HCT116 (cell line): ENCODE data around the gene NFIA. TPM values are rescaled to one million over a fixed set of nuclear protein-coding genes. Genes with fewer than 3 reads are reported as not detected.

Experiments
- ATAC-seq: fragments of 200-7000 bp; cut with Tn5 transposase; 2 replicates; pipeline ENCODE4 v1.9.1; 2020; ENCODE audit warnings: mild to moderate bottlenecking, moderate library complexity
- BruUV-seq: library from RNA; stranded (reverse); fragments of 400-500 nt; replicated peaks from 2 replicates; lab custom pipeline; 2021; lab: Mats Ljungman, UMichigan
- CTCF ChIA-PET: fragments of 300-600 bp; sonication (Branson Sonifier 250); formaldehyde crosslinking; loops from one replicate; lab custom pipeline; 2021; ENCODE audit warnings: antibody characterized with exemption; lab: Charles Lee
- POLR2A ChIA-PET: fragments of 300-600, 350-600 bp; sonication (Branson Sonifier 250); formaldehyde crosslinking; loops from one replicate; lab custom pipeline; 2021; ENCODE audit warnings: antibody characterized with exemption; lab: Charles Lee
- RAD21 ChIA-PET, 2 experiments: fragments of 300-600 bp; sonication (Branson Sonifier 250); formaldehyde crosslinking; loops; one replicate each; lab custom pipeline; 2023; ENCODE audit warnings: low total read pairs in 2 of 2; ENCODE audit not compliant: uncharacterized antibody in 2 of 2, unreplicated experiment in 2 of 2, low non-redundant PET in 1 of 2; lab: Charles Lee
- DNase-seq: peaks from one replicate; pipeline ENCODE4 v3.0.0-alpha.2; 2010; ENCODE audit warnings: low read depth, low spot score
- H2AFZ ChIP-seq: fragments of 200-600 bp; shearing (Covaris generic), sonication (generic); 2 replicates; pipeline ENCODE4 v1.6.1; 2017; ENCODE audit warnings: low read depth, mixed run types, mixed read lengths, antibody characterized with exemption, low read length; ENCODE audit not compliant: poor library complexity, severe bottlenecking
- H3K27ac ChIP-seq: 2 replicates; pipeline ENCODE4 v1.5.1; 2012; ENCODE audit warnings: low read depth, low read length
- H3K27me3 ChIP-seq: fragments of 200-600 bp; sonication (generic); 2 replicates; pipeline ENCODE4 v1.6.1; 2016; ENCODE audit warnings: mixed run types, low read length, mixed read lengths; ENCODE audit not compliant: insufficient read depth
- H3K36me3 ChIP-seq, 2 experiments: fragments of 200-500 bp in 1 of 2; fragments of 200-600 bp in 1 of 2; sonication (Bioruptor generic) in 1 of 2; sonication (generic) in 1 of 2; 2 replicates each; pipeline versions ENCODE4 v1.5.1 to v1.6.1; 2014 to 2016; ENCODE audit warnings: low read length in 2 of 2, inconsistent platforms in 1 of 2, mixed read lengths in 1 of 2, mixed run types in 1 of 2; ENCODE audit not compliant: insufficient read depth in 2 of 2, control insufficient read depth in 1 of 2
- H3K4me1 ChIP-seq, 2 experiments: fragments of 200-600 bp in 1 of 2; sonication (generic) in 1 of 2; 2 replicates each; pipeline versions ENCODE4 v1.5.1 to v1.6.1; 2012 to 2017; ENCODE audit warnings: low read length in 2 of 2, inconsistent platforms in 1 of 2, mild to moderate bottlenecking in 1 of 2, mixed read lengths in 1 of 2, mixed run types in 1 of 2, moderate library complexity in 1 of 2; ENCODE audit not compliant: insufficient read depth in 2 of 2, control insufficient read depth in 1 of 2
- H3K4me2 ChIP-seq: fragments of 200-600 bp; sonication (generic); 2 replicates; pipeline ENCODE4 v1.6.1; 2017; ENCODE audit warnings: mixed run types, low read length, mixed read lengths
- H3K4me3 ChIP-seq, 2 experiments: fragments of 200-600 bp in 1 of 2; sonication (generic) in 1 of 2; replicated peaks in 1 of 2; 2 replicates each; pipeline ENCODE4 v1.5.1; 2011 to 2016; ENCODE audit warnings: low read length in 2 of 2, control low read depth in 1 of 2, low read depth in 1 of 2, mild to moderate bottlenecking in 1 of 2, mixed read lengths in 1 of 2, mixed run types in 1 of 2
- H3K79me2 ChIP-seq: fragments of 200-600 bp; sonication (generic); 2 replicates; pipeline ENCODE4 v1.6.1; 2017; ENCODE audit warnings: mild to moderate bottlenecking, mixed run types, low read length, moderate library complexity, mixed read lengths; ENCODE audit not compliant: insufficient read depth
- H3K9ac ChIP-seq: fragments of 200-600 bp; sonication (generic); 2 replicates; pipeline ENCODE4 v1.6.1; 2016; ENCODE audit warnings: low read length, mixed read lengths
- H3K9me2 ChIP-seq: fragments of 200-600 bp; sonication (generic), shearing (Covaris generic); 2 replicates; pipeline ENCODE4 v1.6.1; 2017; ENCODE audit warnings: mixed run types, mild to moderate bottlenecking, moderate library complexity; ENCODE audit not compliant: insufficient read depth
- H3K9me3 ChIP-seq, 2 experiments: fragments of 200-500 bp in 1 of 2; fragments of 200-600 bp in 1 of 2; sonication (Bioruptor generic) in 1 of 2; sonication (generic) in 1 of 2; 2 replicates each; pipeline ENCODE4 v1.6.1; 2014 to 2017; ENCODE audit warnings: low read length in 2 of 2, mixed read lengths in 2 of 2, inconsistent platforms in 1 of 2, low read depth in 1 of 2, mild to moderate bottlenecking in 1 of 2, mixed run types in 1 of 2, moderate library complexity in 1 of 2; ENCODE audit not compliant: control insufficient read depth in 1 of 2, insufficient read depth in 1 of 2
- H4K20me1 ChIP-seq: fragments of 200-600 bp; sonication (generic), shearing (Covaris generic); 2 replicates; pipeline ENCODE4 v1.6.1; 2017; ENCODE audit warnings: mixed run types, mild to moderate bottlenecking, moderate library complexity; ENCODE audit not compliant: insufficient read depth
- ATF3 ChIP-seq: IDR thresholded peaks from 2 replicates; pipeline ENCODE4 v1.6.1; 2012
- CBX3 ChIP-seq: IDR thresholded peaks from 2 replicates; pipeline ENCODE4 v1.6.1; 2012; ENCODE audit warnings: low read depth
- CEBPB ChIP-seq: IDR thresholded peaks from 2 replicates; pipeline ENCODE4 v1.6.1; 2012; ENCODE audit warnings: low read depth
- EGR1 ChIP-seq: IDR thresholded peaks from 2 replicates; pipeline ENCODE4 v1.6.1; 2012; ENCODE audit warnings: low read depth
- EZH2 ChIP-seq: fragments of 200-600 bp; sonication (generic); IDR thresholded peaks from 2 replicates; pipeline ENCODE4 v1.6.1; 2017; ENCODE audit warnings: antibody characterized with exemption, mixed run types
- MAX ChIP-seq: IDR thresholded peaks from 2 replicates; pipeline ENCODE4 v1.6.1; 2012
- POLR2A ChIP-seq: IDR thresholded peaks from 2 replicates; pipeline ENCODE4 v1.7.0; 2011; ENCODE audit warnings: borderline replicate concordance; ENCODE audit not compliant: insufficient read depth, insufficient read length; ENCODE audit errors: extremely low read depth
- RAD21 ChIP-seq: IDR thresholded peaks from 2 replicates; pipeline ENCODE4 v1.6.1; 2012; ENCODE audit warnings: low read depth, mild to moderate bottlenecking
- SIN3A ChIP-seq: IDR thresholded peaks from 2 replicates; pipeline ENCODE4 v1.6.1; 2012; ENCODE audit warnings: low read depth
- SP1 ChIP-seq: IDR thresholded peaks from 2 replicates; pipeline ENCODE4 v1.6.1; 2012; ENCODE audit warnings: low read depth
- TCF7L2 ChIP-seq: IDR thresholded peaks from 2 replicates; pipeline ENCODE4 v1.7.0; 2011; ENCODE audit warnings: borderline replicate concordance, inconsistent platforms; ENCODE audit not compliant: insufficient read depth, insufficient read length; ENCODE audit errors: extremely low read depth
- ZFX ChIP-seq: fragments of 450-650 bp; IDR thresholded peaks from 2 replicates; pipeline ENCODE4 v1.6.1; 2017
- ZNF274 ChIP-seq: fragments of 200-500 bp; sonication (Bioruptor generic); IDR thresholded peaks from 2 replicates; pipeline ENCODE4 v1.6.1; 2014; ENCODE audit warnings: mild to moderate bottlenecking, low read depth, low read length, inconsistent platforms
- intact Hi-C: fragments of 100-400 bp; cut with micrococcal nuclease; formaldehyde crosslinking; loops from 2 replicates; pipeline ENCODE4 v1.10.0; 2022
- total RNA-seq: library from RNA; stranded (reverse); gene quantifications from one replicate; pipeline ENCODE4 v1.2.1, GENCODE V29; 2021; ENCODE audit not compliant: unreplicated experiment

NFIA gene
- total RNA-seq, 1 experiment from 2014 or later = 17.2 TPM

GRCh38 chr1:61190618-61191432, 108.5 kb downstream of the NFIA start:
- ChIA-PET CTCF (no interaction called here), RAD21 (no interaction called here), POLR2A (no interaction called here)
- Histone ChIP-seq H3K36me3 (no peaks in the 10 kb centered on the region), H4K20me1 (no peaks in the 10 kb centered on the region), H3K9ac (no peak overlapping the region), H3K27me3 (no peaks in the 10 kb centered on the region), H3K9me3 (no peaks in the 10 kb centered on the region), H3K79me2 (no peaks in the 10 kb centered on the region), H3K4me1 (no peaks in the 10 kb centered on the region), H2AFZ (no peak overlapping the region), H3K9me2 (no peaks in the 10 kb centered on the region)
- no peak for ATAC-seq
- no peak for DNase-seq
- no peak for TF ChIP-seq EZH2
- TF ChIP-seq CEBPB = no peak
- no peak for TF ChIP-seq MAX
- TF ChIP-seq EGR1 = no peak
- TF ChIP-seq ATF3 = no peak
- TF ChIP-seq SP1 = no peak
- no peak for TF ChIP-seq ZNF274
- no peak for TF ChIP-seq POLR2A
- TF ChIP-seq TCF7L2 = no peak
- TF ChIP-seq RAD21 = no peak
- no peak for TF ChIP-seq ZFX
- TF ChIP-seq CBX3 = no peak
- TF ChIP-seq SIN3A = no peak
- TF ChIP-seq, all 23 proteins: peak for 0
- H3K27ac ChIP-seq = no peak overlapping the region
- H3K4me2 ChIP-seq = no peak overlapping the region
- H3K4me3 ChIP-seq = no peak overlapping the region
- no TSS peak for BruUV-seq
- intact Hi-C loops = no loop called here
